ENCODE data around the gene ELAVL1. TPM values are rescaled to one million over a fixed set of nuclear protein-coding genes. Genes with fewer than 3 reads are reported as not detected.
A peak's percentile ranks its signal among the peaks of the same experiment; 100 is the strongest.

The ELAVL1 gene
- total and polyA plus RNA-seq, 2 experiments from 2014 or later: 81.6 to 143 TPM

DNA sequence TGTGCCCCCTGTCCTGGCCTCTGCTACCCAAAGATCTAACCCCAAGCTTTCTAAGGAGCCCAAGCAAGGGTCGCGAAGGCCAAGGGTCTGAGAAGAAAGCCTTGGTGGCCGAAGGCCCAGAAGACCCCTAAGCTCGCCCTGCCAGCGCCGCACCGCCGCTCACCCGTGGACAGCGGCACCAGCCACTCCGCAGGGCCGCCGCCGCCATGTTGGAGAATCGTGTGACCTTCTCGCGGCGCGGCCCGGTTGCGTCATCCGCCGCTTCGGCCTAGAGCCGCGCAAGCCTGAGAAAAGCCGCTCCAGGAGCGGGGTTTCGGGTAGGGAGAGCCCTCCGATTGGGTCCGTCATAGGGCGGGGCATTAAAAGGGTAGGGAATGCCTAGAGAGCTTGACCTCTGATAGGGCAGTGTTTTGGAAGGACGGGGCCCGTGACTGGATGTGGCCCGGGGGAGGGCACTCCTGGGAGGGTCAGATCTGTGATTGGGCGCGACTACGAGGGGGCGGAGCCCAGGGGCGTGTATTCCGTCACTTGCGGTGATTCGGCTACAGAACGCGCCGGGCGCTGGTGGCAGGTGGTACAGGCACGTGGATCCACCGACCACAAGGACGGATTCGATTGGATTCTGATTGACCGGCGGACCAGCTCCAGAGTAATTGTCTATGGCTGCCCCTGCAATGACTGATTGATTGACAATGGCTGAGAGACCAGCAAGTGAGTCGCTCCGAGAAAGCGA is 61.8 kb downstream of the ELAVL1 start, which contains the start of gene TIMM44:
Gene TIMM44 (minus strand): TSS at position 223 of the 733 bp plus-strand sequence. CDS start 15 bp downstream, at position 208.
- Histone ChIP-seq H3K27me3 (ENCODE audit: insufficient read depth) (no peaks in the 10 kb centered on the region), H3K4me2 (peak within 1 kb of the TSS; percentile 94), H3K27ac (ENCODE audit: low read depth) (peak within 1 kb of the TSS; percentile 97), H3K79me2 (replicated peaks; ENCODE audit: insufficient read depth) (peaks cover 53% of the 10 kb centered on the region), H3K4me3 (peak within 1 kb of the TSS; percentile 99), H3K9me2 (ENCODE audit: insufficient read depth) (no peaks in the 10 kb centered on the region), H4K20me1 (replicated peaks; ENCODE audit: insufficient read depth) (peaks cover 17% of the 10 kb centered on the region), H3F3A (replicated peaks; ENCODE audit: low read depth) (peaks cover 6% of the 10 kb centered on the region; the same call in 1 of the 2 replicates), H3K4me1 (ENCODE audit: insufficient read depth) (no peaks in the 10 kb centered on the region; the same call in 1 of the 2 replicates), H2AFZ (peak within 1 kb of the TSS; percentile 68; the same call in 1 of the 2 replicates), H3K36me3 (ENCODE audit: insufficient read depth) (peaks cover 10% of the 10 kb centered on the region)
- peaks cover 13% of the 10 kb centered on the region; the same call in 2 of the 3 replicates for H3K4me1 Mint-ChIP-seq
- DNase-seq (ENCODE audit: low spot score) (peak; percentile 100), ATAC-seq (peak; percentile 98)
- TF ChIP-seq POLR2AphosphoS5 (IDR thresholded peaks at IDR 0.05; ENCODE audit: low read depth): peak; percentile 95
- peak; percentile 92 for TF ChIP-seq CREB1 (CRISPR knock-in tag; IDR thresholded peaks at IDR 0.05; ENCODE audit: low read depth)
- TF ChIP-seq, protein P1, sequence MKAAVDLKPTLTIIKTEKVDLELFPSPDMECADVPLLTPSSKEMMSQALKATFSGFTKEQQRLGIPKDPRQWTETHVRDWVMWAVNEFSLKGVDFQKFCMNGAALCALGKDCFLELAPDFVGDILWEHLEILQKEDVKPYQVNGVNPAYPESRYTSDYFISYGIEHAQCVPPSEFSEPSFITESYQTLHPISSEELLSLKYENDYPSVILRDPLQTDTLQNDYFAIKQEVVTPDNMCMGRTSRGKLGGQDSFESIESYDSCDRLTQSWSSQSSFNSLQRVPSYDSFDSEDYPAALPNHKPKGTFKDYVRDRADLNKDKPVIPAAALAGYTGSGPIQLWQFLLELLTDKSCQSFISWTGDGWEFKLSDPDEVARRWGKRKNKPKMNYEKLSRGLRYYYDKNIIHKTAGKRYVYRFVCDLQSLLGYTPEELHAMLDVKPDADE (IDR thresholded peaks at IDR 0.05): no peak
- H3K4me3 Mint-ChIP-seq: peak within 1 kb of the TSS; percentile 94
- peaks cover 18% of the 10 kb centered on the region for H3K27me3 Mint-ChIP-seq (ENCODE audit: insufficient read depth, low read depth, poor library complexity)
- H3K9me3 Mint-ChIP-seq: peaks cover 14% of the 10 kb centered on the region
- H3K36me3 Mint-ChIP-seq (ENCODE audit: low read depth): peaks cover 53% of the 10 kb centered on the region
- H3K27ac Mint-ChIP-seq: peak within 1 kb of the TSS; percentile 100

DNA sequence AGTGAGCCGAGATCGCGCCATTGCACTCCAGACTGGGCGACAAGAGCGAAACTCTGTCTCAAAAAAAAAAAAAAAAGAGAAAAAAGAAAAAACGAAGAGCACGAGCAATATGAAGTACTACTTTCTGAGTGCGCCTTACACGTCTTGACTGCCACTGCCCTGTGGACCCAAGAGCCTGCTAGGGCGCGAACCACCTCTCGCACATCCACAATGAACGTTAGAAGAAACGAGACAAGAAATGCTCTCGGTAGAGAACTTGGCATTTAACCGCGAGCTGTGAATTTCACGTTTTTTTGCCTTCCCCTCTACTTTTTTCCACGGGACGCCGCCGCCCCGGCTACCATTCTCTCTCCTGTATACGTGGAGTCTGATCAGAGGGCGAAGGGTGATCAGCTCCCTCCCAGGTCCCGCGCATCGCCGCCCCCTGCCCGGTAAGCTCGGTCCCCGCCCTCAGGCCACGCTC is 62.4 kb downstream of the ELAVL1 start:
- H3K36me3 ChIP-seq (ENCODE audit: insufficient read depth): peaks cover 11% of the 10 kb centered on the region
- H3K79me2 ChIP-seq (replicated peaks; ENCODE audit: insufficient read depth): peaks cover 59% of the 10 kb centered on the region
- Mint-ChIP-seq H3K27ac (peak overlapping the region; percentile 100), H3K36me3 (ENCODE audit: low read depth) (peaks cover 49% of the 10 kb centered on the region), H3K27me3 (ENCODE audit: insufficient read depth, low read depth, poor library complexity) (peaks cover 18% of the 10 kb centered on the region), H3K4me3 (peak overlapping the region; percentile 94), H3K4me1 (peaks cover 13% of the 10 kb centered on the region; the same call in 2 of the 3 replicates), H3K9me3 (peaks cover 14% of the 10 kb centered on the region)
- no peaks in the 10 kb centered on the region; the same call in 1 of the 2 replicates for H3K4me1 ChIP-seq (ENCODE audit: insufficient read depth)
- TF ChIP-seq, protein P2, sequence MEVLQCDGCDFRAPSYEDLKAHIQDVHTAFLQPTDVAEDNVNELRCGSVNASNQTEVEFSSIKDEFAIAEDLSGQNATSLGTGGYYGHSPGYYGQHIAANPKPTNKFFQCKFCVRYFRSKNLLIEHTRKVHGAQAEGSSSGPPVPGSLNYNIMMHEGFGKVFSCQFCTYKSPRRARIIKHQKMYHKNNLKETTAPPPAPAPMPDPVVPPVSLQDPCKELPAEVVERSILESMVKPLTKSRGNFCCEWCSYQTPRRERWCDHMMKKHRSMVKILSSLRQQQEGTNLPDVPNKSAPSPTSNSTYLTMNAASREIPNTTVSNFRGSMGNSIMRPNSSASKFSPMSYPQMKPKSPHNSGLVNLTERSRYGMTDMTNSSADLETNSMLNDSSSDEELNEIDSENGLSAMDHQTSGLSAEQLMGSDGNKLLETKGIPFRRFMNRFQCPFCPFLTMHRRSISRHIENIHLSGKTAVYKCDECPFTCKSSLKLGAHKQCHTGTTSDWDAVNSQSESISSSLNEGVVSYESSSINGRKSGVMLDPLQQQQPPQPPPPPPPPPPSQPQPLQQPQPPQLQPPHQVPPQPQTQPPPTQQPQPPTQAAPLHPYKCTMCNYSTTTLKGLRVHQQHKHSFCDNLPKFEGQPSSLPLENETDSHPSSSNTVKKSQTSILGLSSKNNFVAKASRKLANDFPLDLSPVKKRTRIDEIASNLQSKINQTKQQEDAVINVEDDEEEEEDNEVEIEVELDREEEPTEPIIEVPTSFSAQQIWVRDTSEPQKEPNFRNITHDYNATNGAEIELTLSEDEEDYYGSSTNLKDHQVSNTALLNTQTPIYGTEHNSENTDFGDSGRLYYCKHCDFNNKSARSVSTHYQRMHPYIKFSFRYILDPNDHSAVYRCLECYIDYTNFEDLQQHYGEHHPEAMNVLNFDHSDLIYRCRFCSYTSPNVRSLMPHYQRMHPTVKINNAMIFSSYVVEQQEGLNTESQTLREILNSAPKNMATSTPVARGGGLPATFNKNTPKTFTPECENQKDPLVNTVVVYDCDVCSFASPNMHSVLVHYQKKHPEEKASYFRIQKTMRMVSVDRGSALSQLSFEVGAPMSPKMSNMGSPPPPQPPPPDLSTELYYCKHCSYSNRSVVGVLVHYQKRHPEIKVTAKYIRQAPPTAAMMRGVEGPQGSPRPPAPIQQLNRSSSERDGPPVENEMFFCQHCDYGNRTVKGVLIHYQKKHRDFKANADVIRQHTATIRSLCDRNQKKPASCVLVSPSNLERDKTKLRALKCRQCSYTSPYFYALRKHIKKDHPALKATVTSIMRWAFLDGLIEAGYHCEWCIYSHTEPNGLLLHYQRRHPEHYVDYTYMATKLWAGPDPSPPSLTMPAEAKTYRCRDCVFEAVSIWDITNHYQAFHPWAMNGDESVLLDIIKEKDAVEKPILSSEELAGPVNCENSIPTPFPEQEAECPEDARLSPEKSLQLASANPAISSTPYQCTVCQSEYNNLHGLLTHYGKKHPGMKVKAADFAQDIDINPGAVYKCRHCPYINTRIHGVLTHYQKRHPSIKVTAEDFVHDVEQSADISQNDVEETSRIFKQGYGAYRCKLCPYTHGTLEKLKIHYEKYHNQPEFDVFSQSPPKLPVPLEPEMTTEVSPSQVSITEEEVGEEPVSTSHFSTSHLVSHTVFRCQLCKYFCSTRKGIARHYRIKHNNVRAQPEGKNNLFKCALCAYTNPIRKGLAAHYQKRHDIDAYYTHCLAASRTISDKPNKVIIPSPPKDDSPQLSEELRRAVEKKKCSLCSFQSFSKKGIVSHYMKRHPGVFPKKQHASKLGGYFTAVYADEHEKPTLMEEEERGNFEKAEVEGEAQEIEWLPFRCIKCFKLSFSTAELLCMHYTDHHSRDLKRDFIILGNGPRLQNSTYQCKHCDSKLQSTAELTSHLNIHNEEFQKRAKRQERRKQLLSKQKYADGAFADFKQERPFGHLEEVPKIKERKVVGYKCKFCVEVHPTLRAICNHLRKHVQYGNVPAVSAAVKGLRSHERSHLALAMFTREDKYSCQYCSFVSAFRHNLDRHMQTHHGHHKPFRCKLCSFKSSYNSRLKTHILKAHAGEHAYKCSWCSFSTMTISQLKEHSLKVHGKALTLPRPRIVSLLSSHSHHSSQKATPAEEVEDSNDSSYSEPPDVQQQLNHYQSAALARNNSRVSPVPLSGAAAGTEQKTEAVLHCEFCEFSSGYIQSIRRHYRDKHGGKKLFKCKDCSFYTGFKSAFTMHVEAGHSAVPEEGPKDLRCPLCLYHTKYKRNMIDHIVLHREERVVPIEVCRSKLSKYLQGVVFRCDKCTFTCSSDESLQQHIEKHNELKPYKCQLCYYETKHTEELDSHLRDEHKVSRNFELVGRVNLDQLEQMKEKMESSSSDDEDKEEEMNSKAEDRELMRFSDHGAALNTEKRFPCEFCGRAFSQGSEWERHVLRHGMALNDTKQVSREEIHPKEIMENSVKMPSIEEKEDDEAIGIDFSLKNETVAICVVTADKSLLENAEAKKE (CRISPR knock-in tag; IDR thresholded peaks at IDR 0.05): no peak
- TF ChIP-seq, protein P1 (IDR thresholded peaks at IDR 0.05): no peak
- TF ChIP-seq STAT1 (IDR thresholded peaks at IDR 0.05; ENCODE audit: unreplicated experiment) (no peak), EZH2phosphoT487 (IDR thresholded peaks at IDR 0.05; ENCODE audit: unreplicated experiment) (no peak), NANOG (IDR thresholded peaks at IDR 0.05; ENCODE audit: borderline replicate concordance) (no peak)
- TF ChIP-seq, protein P3, sequence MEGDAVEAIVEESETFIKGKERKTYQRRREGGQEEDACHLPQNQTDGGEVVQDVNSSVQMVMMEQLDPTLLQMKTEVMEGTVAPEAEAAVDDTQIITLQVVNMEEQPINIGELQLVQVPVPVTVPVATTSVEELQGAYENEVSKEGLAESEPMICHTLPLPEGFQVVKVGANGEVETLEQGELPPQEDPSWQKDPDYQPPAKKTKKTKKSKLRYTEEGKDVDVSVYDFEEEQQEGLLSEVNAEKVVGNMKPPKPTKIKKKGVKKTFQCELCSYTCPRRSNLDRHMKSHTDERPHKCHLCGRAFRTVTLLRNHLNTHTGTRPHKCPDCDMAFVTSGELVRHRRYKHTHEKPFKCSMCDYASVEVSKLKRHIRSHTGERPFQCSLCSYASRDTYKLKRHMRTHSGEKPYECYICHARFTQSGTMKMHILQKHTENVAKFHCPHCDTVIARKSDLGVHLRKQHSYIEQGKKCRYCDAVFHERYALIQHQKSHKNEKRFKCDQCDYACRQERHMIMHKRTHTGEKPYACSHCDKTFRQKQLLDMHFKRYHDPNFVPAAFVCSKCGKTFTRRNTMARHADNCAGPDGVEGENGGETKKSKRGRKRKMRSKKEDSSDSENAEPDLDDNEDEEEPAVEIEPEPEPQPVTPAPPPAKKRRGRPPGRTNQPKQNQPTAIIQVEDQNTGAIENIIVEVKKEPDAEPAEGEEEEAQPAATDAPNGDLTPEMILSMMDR (conservative IDR thresholded peaks at IDR 0.05; ENCODE audit: low read depth in 2 of 2): no peak
- H4K20me1 ChIP-seq (replicated peaks; ENCODE audit: insufficient read depth): peaks cover 23% of the 10 kb centered on the region
- H3K27ac ChIP-seq (ENCODE audit: low read depth): peak overlapping the region; percentile 97
- H3F3A ChIP-seq (replicated peaks; ENCODE audit: low read depth): peaks cover 8% of the 10 kb centered on the region; the same call in 1 of the 2 replicates
- no peak for DNase-seq (ENCODE audit: low spot score)
- peak overlapping the region; percentile 99 for H3K4me3 ChIP-seq
- peak overlapping the region; percentile 94 for H3K4me2 ChIP-seq
- no peaks in the 10 kb centered on the region for H3K9me2 ChIP-seq (ENCODE audit: insufficient read depth)
- H3K27me3 ChIP-seq (ENCODE audit: insufficient read depth): no peaks in the 10 kb centered on the region
- peak; percentile 46 for ATAC-seq
- peak overlapping the region; percentile 68; the same call in 1 of the 2 replicates for H2AFZ ChIP-seq
